Amygdala (tissue), 56 donors: Measurements from ENCODE around the gene ERG.
A peak's percentile ranks its signal among the peaks of the same experiment; 100 is the strongest.

Experiments used
- DNase-seq, 56 donors: peaks; one replicate each; lab custom pipeline; 2025; lab: John Stamatoyannopoulos, UW

ERG gene

GRCh38 chr21:38400195-38400919 lies 97.9 kb downstream of the ERG start:
- no peak for DNase-seq

GRCh38 chr21:38399103-38399502 lies 99.2 kb downstream of the ERG start:
- no peak for DNase-seq

GRCh38 chr21:38396325-38396724 lies 102.0 kb downstream of the ERG start:
- DNase-seq: no peak

DNA sequence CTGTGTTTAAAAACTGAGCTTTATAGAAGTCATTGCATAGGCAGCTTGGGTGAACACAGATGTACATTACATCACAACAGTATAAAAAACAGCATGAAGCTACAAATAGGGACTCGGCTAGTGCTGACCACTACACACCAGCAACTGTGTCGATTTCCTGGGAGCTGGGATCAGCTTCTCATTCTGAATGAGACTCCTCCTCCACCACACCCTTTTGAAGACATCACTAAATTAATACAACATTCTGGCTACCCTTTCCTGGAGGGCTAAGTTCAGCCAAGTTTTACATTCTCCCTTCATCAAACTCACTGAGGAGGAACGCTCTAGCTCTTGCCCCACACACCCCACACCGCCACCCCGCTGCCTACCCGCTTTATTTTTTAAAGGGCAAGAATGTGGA lies 102.7 kb downstream of the ERG start:
- no peak for DNase-seq

GRCh38 chr21:38392661-38393060 lies 105.6 kb downstream of the ERG start:
- DNase-seq: no peak

- DNase-seq: no peak
Observed at GRCh38 chr21:38389896-38390295, 108.4 kb downstream of the ERG start.

GRCh38 chr21:38389354-38389676 lies 109.0 kb downstream of the ERG start:
- no peak for DNase-seq

DNA sequence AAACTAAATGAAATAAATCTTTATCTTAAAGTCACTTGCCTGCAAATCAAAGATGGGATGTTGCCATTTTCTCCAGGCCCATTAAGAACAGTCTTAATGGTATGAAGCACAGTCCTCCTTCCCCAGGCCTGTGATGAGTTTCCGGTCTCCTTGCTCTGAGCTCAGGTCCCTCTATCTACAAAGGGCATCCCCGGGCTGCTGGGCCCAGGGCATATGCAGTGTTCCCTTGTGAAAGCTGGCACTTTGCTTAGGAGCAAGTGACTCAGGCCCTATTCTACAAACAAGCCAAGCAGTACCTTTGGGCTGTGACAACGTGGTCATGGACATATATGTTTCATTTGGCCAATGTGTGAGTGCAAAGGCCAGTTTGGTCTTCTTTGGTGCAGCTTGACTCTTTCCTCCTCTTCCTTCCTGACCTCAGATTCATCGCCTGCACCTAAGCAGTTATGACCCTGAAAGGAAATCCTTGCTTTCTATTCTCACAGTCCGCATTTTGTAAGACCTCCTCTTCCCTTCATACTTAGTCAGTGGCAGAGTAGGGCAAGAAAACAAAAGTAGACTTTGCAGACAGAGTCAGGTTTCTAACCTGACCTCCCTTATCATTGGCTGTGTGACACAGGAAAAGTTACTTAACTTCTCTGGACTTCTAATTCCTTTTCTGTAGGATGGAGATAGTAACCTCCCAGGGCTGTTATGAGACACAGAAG lies 109.5 kb downstream of the ERG start:
- DNase-seq: no peak

DNA sequence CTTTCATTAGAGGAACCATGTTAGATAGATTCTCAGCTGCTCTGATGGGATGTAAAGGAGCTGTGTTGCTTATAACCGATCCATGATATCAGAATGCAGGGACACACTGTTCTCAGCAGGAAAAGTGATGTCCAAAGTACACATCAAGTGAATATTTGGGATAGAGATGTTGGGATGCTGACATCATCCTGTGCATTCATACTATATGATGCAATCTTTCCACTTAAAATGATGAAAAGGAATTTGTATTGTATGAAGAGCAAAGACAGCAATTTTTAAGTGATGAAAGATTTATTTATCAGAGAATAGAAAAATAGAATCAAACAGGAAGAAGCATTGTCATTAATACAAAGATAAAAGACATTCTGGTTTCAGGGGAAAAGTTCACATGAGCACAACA lies 110.1 kb downstream of the ERG start:
- no peak for DNase-seq

- DNase-seq: no peak
Observed at GRCh38 chr21:38386967-38387366, 111.3 kb downstream of the ERG start.

- DNase-seq: no peak
Observed at GRCh38 chr21:38385427-38386175, 112.7 kb downstream of the ERG start.

DNA sequence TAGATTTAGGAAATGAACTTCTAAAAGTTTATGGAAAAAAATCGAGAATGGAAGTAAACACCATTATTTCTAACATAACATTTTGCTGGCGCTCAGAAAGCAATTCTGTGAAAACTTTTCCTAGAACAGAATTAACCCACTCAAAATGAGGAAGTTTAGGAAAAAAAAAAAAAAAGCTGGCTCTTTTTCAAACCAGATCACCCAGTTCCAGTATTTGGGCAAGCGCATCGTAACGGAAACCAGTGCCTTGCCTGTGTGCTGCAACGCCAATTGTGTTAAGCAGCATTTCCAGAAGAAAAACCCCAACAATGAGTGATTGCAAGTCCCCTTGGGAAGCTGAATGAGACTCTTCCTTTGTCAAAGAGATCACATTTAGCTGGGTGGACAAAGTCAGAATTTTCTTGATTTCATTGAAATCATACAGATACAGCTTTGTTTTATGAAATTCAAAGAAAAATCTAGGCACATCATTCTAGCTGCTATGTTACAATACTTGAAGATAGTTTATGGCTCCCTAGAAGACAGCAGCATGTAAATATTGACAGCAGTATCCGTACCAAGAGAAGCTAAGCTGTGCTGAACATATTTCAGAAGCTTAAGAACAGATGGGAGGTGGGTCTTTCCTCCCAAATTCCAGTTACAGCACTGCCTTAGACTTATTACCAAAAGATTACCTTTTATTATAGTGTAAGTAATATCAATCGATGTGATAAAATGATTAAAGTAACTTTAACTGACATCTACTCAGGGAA lies 113.4 kb downstream of the ERG start:
- DNase-seq: peak in 1 of 56 donors; percentile 8

DNA sequence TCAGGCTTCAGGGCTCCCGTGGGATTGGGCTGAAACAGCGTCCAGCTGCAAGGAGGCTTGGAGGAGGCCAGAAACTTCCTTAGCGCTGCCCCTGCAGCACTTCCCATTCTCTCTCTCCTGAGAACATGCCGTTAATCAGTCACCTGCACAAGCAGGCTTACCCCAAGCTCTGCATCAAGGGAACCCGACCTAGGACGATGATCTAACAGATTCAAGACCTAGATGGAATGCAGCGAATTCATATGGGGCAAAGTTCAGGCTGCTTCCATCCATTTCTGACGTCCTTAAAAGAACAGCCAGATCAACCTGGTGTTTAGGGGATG lies 114.1 kb downstream of the ERG start:
- DNase-seq: no peak

- no peak for DNase-seq
Observed at GRCh38 chr21:38383411-38384237, 114.7 kb downstream of the ERG start.

DNA sequence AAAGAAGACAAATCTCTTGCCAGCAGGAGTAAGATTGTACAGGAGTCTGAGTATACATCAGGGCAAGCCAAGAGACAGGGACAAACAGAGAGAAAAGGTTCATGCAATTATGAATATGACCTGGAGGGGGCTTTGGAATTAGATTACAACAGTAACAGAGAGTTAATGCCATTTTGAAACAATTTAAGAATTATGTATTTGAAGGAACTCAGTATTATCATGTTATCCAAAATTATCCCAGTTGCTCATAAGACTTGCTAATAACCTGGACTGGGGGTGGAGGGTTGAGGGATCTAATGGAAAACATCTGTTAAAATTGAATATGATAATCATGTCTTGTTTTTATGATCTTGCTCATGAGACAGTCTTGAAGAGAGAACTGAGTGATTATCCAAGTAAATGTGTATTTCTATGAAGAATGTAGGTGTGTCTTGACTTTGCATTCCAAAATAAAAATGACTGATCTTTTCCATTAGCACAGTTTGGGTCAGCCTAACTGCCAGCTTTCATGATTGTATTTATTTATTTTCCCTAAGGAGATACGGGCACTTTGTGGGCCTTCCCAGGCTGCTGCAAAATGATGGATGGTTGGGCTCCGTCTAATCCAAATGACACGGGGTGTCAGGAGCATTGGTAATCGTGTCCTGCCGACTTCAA lies 117.7 kb downstream of the ERG start:
- DNase-seq: no peak

- DNase-seq: no peak
Observed at GRCh38 chr21:38379147-38379546, 119.1 kb downstream of the ERG start.

DNA sequence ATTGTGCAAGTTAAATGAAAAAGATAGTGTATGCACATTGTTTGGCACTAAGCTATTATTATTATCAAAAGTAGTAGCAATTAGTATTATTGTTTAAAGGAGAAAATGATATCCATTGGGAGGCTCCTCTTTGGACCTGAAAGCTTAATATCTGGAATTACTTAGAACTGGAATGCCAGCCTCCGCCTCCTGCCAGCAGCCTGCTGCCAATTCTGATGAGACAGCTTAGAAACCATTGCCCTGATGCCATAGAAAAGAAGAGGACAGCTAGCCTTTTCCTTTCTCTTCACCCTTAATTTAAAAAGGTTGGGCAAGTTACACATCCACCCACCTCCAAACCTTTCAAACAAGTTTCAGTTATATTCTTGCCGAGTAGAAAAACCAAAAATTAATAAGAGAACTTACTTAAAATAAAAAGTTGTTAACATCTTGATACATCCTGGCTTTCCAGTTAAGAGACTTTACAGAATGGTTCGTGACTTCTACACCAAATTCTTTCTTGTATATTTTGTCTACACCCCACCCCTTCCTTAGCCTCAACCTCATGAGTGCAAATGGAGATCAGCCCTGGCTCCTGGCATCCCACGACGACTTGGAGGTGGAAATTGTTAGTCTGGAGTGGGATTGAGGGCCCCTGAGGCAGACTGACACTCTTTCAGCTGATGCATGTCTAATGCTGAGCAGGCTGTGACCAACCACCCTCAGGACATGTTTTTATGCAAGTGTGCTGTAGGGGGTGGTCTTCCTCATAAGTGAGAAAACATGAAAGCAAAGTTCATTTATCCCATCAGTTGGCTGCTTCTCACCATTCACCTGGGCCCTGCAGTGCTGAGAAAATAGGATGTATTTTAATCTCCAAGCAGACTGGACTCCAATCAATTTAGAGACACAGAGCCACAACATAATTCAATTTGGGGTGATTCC lies 120.8 kb downstream of the ERG start:
- DNase-seq: no peak

GRCh38 chr21:38376693-38377092 lies 121.6 kb downstream of the ERG start:
- DNase-seq: no peak

DNA sequence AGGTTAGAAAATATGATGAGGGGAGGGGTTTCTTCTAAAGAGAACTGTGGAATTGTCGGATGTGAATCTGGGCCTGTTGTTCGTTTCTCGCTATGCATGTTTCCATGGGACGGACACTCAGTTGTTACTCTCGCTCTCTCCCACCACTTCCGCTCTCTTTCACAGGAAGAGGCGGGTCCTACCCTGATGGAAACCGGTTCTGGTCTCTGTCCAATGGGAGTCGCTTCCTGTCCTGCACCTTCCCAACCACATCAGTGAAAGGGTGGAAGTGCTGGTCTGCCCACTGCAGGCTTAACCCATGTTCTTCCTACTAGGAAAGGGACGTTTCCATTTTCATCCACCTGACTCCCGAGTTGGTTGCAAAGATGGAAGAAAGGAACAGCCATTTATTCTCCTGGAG lies 122.0 kb downstream of the ERG start:
- no peak for DNase-seq
